Spleen (tissue), 11 donors: ENCODE data around the gene CREB3L4. TPM values are rescaled to one million over a fixed set of nuclear protein-coding genes. Genes with fewer than 3 reads are reported as not detected.

Experiments
- DNase-seq: peaks from one replicate; pipeline ENCODE4 v3.0.0-alpha.2; 2020
- H3K27ac ChIP-seq, 8 donors: fragments of 200-600 bp; sonication (generic) in 7 of 8; 1 replicate in 4 of 8; 2 replicates in 4 of 8; pipeline versions ENCODE4 v1.5.0 to v1.8.0; 2016 to 2021; ENCODE audit warnings: inconsistent platforms in 4 of 8, mild to moderate bottlenecking in 4 of 8, moderate library complexity in 1 of 8
- H3K27me3 ChIP-seq, 7 donors: fragments of 200-600 bp; sonication (generic) in 6 of 7; replicated peaks in 1 of 7; 1 replicate in 4 of 7; 2 replicates in 3 of 7; pipeline versions ENCODE4 v1.5.0 to v1.8.0; 2016 to 2021; ENCODE audit warnings: inconsistent platforms in 3 of 7, mild to moderate bottlenecking in 1 of 7
- H3K36me3 ChIP-seq, 6 donors: fragments of 200-600 bp; sonication (generic) in 5 of 6; 1 replicate in 4 of 6; 2 replicates in 2 of 6; pipeline versions ENCODE4 v1.5.0 to v1.8.0; 2016 to 2021; ENCODE audit warnings: inconsistent platforms in 2 of 6
- H3K4me1 ChIP-seq, 6 donors: fragments of 200-600 bp; sonication (generic) in 5 of 6; 1 replicate in 3 of 6; 2 replicates in 3 of 6; pipeline versions ENCODE4 v1.5.0 to v1.8.0; 2016 to 2021; ENCODE audit warnings: inconsistent platforms in 3 of 6
- H3K4me3 ChIP-seq, 8 donors: fragments of 200-600 bp; sonication (generic) in 7 of 8; 1 replicate in 4 of 8; 2 replicates in 4 of 8; pipeline versions ENCODE4 v1.5.0 to v1.8.0; 2016 to 2021; ENCODE audit warnings: inconsistent platforms in 4 of 8, mild to moderate bottlenecking in 4 of 8, moderate library complexity in 2 of 8
- H3K9me3 ChIP-seq, 8 donors: fragments of 200-600 bp; sonication (generic) in 7 of 8; 1 replicate in 4 of 8; 2 replicates in 4 of 8; pipeline versions ENCODE4 v1.5.0 to v1.8.0; 2016 to 2021; ENCODE audit warnings: inconsistent platforms in 4 of 8
- CTCF ChIP-seq, 11 experiments: fragments of 200-600 bp in 7 of 11; fragments of 450-650 bp in 4 of 11; sonication (generic) in 4 of 11; IDR thresholded peaks in 8 of 11; conservative IDR thresholded peaks in 3 of 11; 1 replicate in 7 of 11; 2 replicates in 4 of 11; pipeline versions ENCODE4 v1.4.0 to v1.8.0; 2016 to 2021; ENCODE audit warnings: antibody characterized with exemption in 11 of 11, inconsistent platforms in 4 of 11, mild to moderate bottlenecking in 1 of 11
- POLR2A ChIP-seq, 3 donors: fragments of 450-650 bp; IDR thresholded peaks; one replicate each; pipeline ENCODE4 v1.5.1; 2017; ENCODE audit warnings: antibody characterized with exemption in 3 of 3, mild to moderate bottlenecking in 1 of 3
- POLR2AphosphoS5 ChIP-seq, 3 donors: sonication (generic); formaldehyde crosslinking; IDR thresholded peaks; one replicate each; pipeline ENCODE4 v1.5.1; 2017; ENCODE audit warnings: antibody characterized with exemption in 3 of 3
- WGBS, 5 donors: extraction: QIAGEN DNeasy Blood & Tissue Kit in 3 of 5; methylation state at CpG; one replicate each; pipeline versions ENCODE4 v1.1.5 to v1.1.7; 2013 to 2018; 5-methylcytosine and 5-hydroxymethylcytosine counted together
- intact Hi-C: fragments of 100-400 bp; cut with DNase I; formaldehyde crosslinking; loops from one replicate; pipeline ENCODE4 v1.15.0; 2023; ENCODE audit warnings: low total_unique reads
- polyA plus RNA-seq, 3 donors: library from polyadenylated mRNA; stranded (reverse); fragments of 200-250 nt; gene quantifications; one replicate each; pipeline ENCODE4 v1.2.1, GENCODE V29; 2013
- total RNA-seq, 7 donors: library from RNA; depleted of rRNA in 3 of 7; stranded (reverse); fragments of >200 nt in 3 of 7; fragmentation: NEBNext Ultra II Directional in 4 of 7; extraction: Animal tissue kit (Norgen Biotek cat#: 25700) in 4 of 7; gene quantifications; one replicate each; pipeline versions ENCODE4 v1.1.0 to v1.2.1, GENCODE V29; 2016 to 2021
- donor health status: healthy with polysubstance abuse.
- donor health status: DM: no; HTN: no; CAD: no; lungs with moderate emphysema.
- donor health status: DM: no; HTN: no; CAD: no.
- donor health status: Bipolar disorder and iron deficiency.
- donor health status: healthy.
- donor health status: DM: no; HTN: no; CAD: no.
- donor health status: DM: yes; HTN: yes; CAD: no.

Gene CREB3L4
- total and polyA plus RNA-seq, 10 donors, result 6.1 to 18.0 (median 9.5) TPM

- Histone ChIP-seq H3K27me3 (no peaks in the 10 kb centered on the region), H3K36me3 (peaks cover 0 to 51% (median 30%) of the 10 kb centered on the region in 6 donors), H3K4me1 (peaks cover 43 to 90% (median 73%) of the 10 kb centered on the region in 6 donors), H3K4me3 (peak within 1 kb of the TSS; percentile 84 to 97 (median 92)), H3K9me3 (no peaks in the 10 kb centered on the region), H3K27ac (peak within 1 kb of the TSS; percentile 85 to 99 (median 97))
- WGBS, 5 donors, result 0 to 1% (median 1%) methylated on average over 69 to 74 of the region's 75 CpGs
- intact Hi-C loops, result no loop called here
- TF ChIP-seq POLR2AphosphoS5 (IDR thresholded peaks at IDR 0.05) (peak; percentile 95 to 96 (median 95)), POLR2A (IDR thresholded peaks at IDR 0.05) (peak; percentile 51 to 62 (median 51)), CTCF (IDR thresholded peaks at IDR 0.05 in 8 of 11, conservative IDR thresholded peaks at IDR 0.05 in 3 of 11) (peak in 1 of 11 experiments; percentile 8)
- peak; percentile 99 for DNase-seq
These were observed 9.4 kb upstream of the CREB3L4 start, which contains the start of gene CRTC2 for GRCh38 chr1:153958111-153958960. Gene CRTC2, minus strand, starts transcription at chr1:153958612. Its CDS starts 115 bp downstream, at chr1:153958497.

GRCh38 chr1:153958961-153959260 is 8.8 kb upstream of the CREB3L4 start:
- WGBS, 5 donors, result 14 to 32% (median 28%) methylated on average over 4 of the region's 4 CpGs
- H3K4me3 ChIP-seq, result peak overlapping the region in 7 of 8 donors; percentile 84 to 97 (median 91)

GRCh38 chr1:153959454-153959853 is 8.2 kb upstream of the CREB3L4 start:
- WGBS, 5 donors, result 72 to 94% (median 89%) methylated on average over 3 of the region's 3 CpGs
- H3K9me3 ChIP-seq, result no peaks in the 10 kb centered on the region
- intact Hi-C loops, result no loop called here
- peak overlapping the region in 6 of 8 donors; percentile 97 to 99 (median 98) for H3K27ac ChIP-seq
- DNase-seq, result peak; percentile 69
- H3K4me3 ChIP-seq, result peak overlapping the region in 2 of 8 donors; percentile 84 to 90
- H3K27me3 ChIP-seq, result no peaks in the 10 kb centered on the region
- H3K36me3 ChIP-seq, result peaks cover 0 to 40% (median 21%) of the 10 kb centered on the region in 6 donors
- TF ChIP-seq POLR2A (IDR thresholded peaks at IDR 0.05), result no peak
- TF ChIP-seq CTCF (IDR thresholded peaks at IDR 0.05 in 8 of 11, conservative IDR thresholded peaks at IDR 0.05 in 3 of 11), result no peak
- no peak for TF ChIP-seq POLR2AphosphoS5 (IDR thresholded peaks at IDR 0.05)
- H3K4me1 ChIP-seq, result peaks cover 48 to 88% (median 77%) of the 10 kb centered on the region in 6 donors

More at GRCh38 chr1:153958961-153959260, 8.8 kb upstream of the CREB3L4 start:
- no peak for TF ChIP-seq CTCF (IDR thresholded peaks at IDR 0.05 in 8 of 11, conservative IDR thresholded peaks at IDR 0.05 in 3 of 11)
- no peak for TF ChIP-seq POLR2A (IDR thresholded peaks at IDR 0.05)
- TF ChIP-seq POLR2AphosphoS5 (IDR thresholded peaks at IDR 0.05), result no peak
- DNase-seq, result peak; percentile 40
- H3K36me3 ChIP-seq, result peaks cover 0 to 46% (median 25%) of the 10 kb centered on the region in 6 donors
- peaks cover 43 to 88% (median 74%) of the 10 kb centered on the region in 6 donors for H3K4me1 ChIP-seq
- intact Hi-C loops, result no loop called here
- peak overlapping the region; percentile 85 to 99 (median 97) for H3K27ac ChIP-seq
- H3K27me3 ChIP-seq, result no peaks in the 10 kb centered on the region
- H3K9me3 ChIP-seq, result no peaks in the 10 kb centered on the region

- Histone ChIP-seq H3K9me3 (no peaks in the 10 kb centered on the region), H3K36me3 (peaks cover 0 to 33% (median 17%) of the 10 kb centered on the region in 6 donors), H3K4me1 (peaks cover 46 to 88% (median 77%) of the 10 kb centered on the region in 6 donors), H3K27ac (peak overlapping the region in 5 of 8 donors; percentile 97 to 99 (median 98)), H3K4me3 (no peak overlapping the region), H3K27me3 (no peaks in the 10 kb centered on the region)
- DNase-seq, result peak; percentile 83
- WGBS, 5 donors, result 95 to 99% (median 97%) methylated on average over 8 to 11 of the region's 11 CpGs
- intact Hi-C loops, result no loop called here
- TF ChIP-seq CTCF (IDR thresholded peaks at IDR 0.05 in 8 of 11, conservative IDR thresholded peaks at IDR 0.05 in 3 of 11), result no peak
- TF ChIP-seq POLR2AphosphoS5 (IDR thresholded peaks at IDR 0.05), result peak in 1 of 3 donors; percentile 16
These were observed 7.5 kb upstream of the CREB3L4 start for GRCh38 chr1:153960206-153960605.
